Eye (tissue), 1 donor: ENCODE data around the gene NR2E3.
"Not testable (repeated sequence)": the region's sequence is repeated elsewhere in the genome, so short reads cannot be mapped to it uniquely, and the experiment has no call there.

Experiments used
- DNase-seq: peaks from one replicate; pipeline ENCODE4 v3.0.0-alpha.2; 2015

Gene NR2E3

GRCh38 chr15:71820127-71820526 is 9.8 kb downstream of the NR2E3 start:
- DNase-seq, result no peak

- no peak for DNase-seq
Measured at GRCh38 chr15:71821547-71822129, 11.3 kb downstream of the NR2E3 start.

- DNase-seq, result no peak
Measured at GRCh38 chr15:71822890-71823630, 12.7 kb downstream of the NR2E3 start.

GRCh38 chr15:71823801-71824200 is 13.4 kb downstream of the NR2E3 start:
- DNase-seq, result no peak

GRCh38 chr15:71825021-71825730 is 14.8 kb downstream of the NR2E3 start:
- DNase-seq, result no peak

- DNase-seq, result no peak
Measured at GRCh38 chr15:71826196-71826595, 15.8 kb downstream of the NR2E3 start.

GRCh38 chr15:71830981-71831380 is 20.6 kb downstream of the NR2E3 start:
- DNase-seq, result no peak

- no peak for DNase-seq
Measured at GRCh38 chr15:71841563-71841962, 31.2 kb downstream of the NR2E3 start.

GRCh38 chr15:71844916-71845315 is 34.6 kb downstream of the NR2E3 start:
- DNase-seq, result no peak

GRCh38 chr15:71853543-71853942 is 43.2 kb downstream of the NR2E3 start:
- no peak for DNase-seq

- DNase-seq, result not testable (repeated sequence)
Measured at GRCh38 chr15:71858232-71858631, 47.9 kb downstream of the NR2E3 start.
